ENCODE measurements around the gene FZR1. TPM values are rescaled to one million over a fixed set of nuclear protein-coding genes. Genes with fewer than 3 reads are reported as not detected.

Gene FZR1
- total RNA-seq, 1 donor from 2014 or later, result 28.1 TPM

Other genes with a start within 250 kb of the FZR1 start
- gene NFIC, start 139.7 kb upstream of the FZR1 start, total RNA-seq, result 207 TPM
- gene SMIM24, start 25.8 kb upstream of the FZR1 start, total RNA-seq, result 0.42 TPM
- gene SMIM44, start 22.9 kb upstream of the FZR1 start, total RNA-seq, result not detected
- gene DOHH, start 5.6 kb upstream of the FZR1 start, total RNA-seq, result 10.5 TPM
- 0.51 TPM for gene TEKTIP1, start 32.9 kb downstream of the FZR1 start, total RNA-seq
- 63.1 TPM for gene MFSD12, start 51.3 kb downstream of the FZR1 start, total RNA-seq
- gene HMG20B, start 66.6 kb downstream of the FZR1 start, total RNA-seq, result 55.1 TPM
- 1.8 TPM for gene GIPC3, start 79.2 kb downstream of the FZR1 start, total RNA-seq
- 5.4 TPM for gene TBXA2R, start 100.6 kb downstream of the FZR1 start, total RNA-seq
- gene CACTIN, start 120.5 kb downstream of the FZR1 start, total RNA-seq, result 18.9 TPM
- gene PIP5K1C, start 194.2 kb downstream of the FZR1 start, total RNA-seq, result 40.0 TPM
- gene TJP3, start 202.1 kb downstream of the FZR1 start, total RNA-seq, result 0.39 TPM